ENCODE results near the gene MPV17. TPM values are rescaled to one million over a fixed set of nuclear protein-coding genes. Genes with fewer than 3 reads are reported as not detected.

Gene MPV17
- total RNA-seq, 1 donor from 2014 or later, result 84.5 TPM

Other genes starting within 250 kb of the MPV17 start
- 22.6 and 24.1 TPM in 2 replicates for gene EMILIN1, start 244.5 kb downstream of the MPV17 start, total RNA-seq
- 10.0 and 10.6 TPM in 2 replicates for gene KHK, start 236.3 kb downstream of the MPV17 start, total RNA-seq
- gene CGREF1, start 204.0 kb downstream of the MPV17 start, total RNA-seq, result 1.3 and 2.1 TPM in 2 replicates
- 0.47 and 0.82 TPM in 2 replicates for gene ABHD1, start 199.3 kb downstream of the MPV17 start, total RNA-seq
- gene PREB, start 188.5 kb downstream of the MPV17 start, total RNA-seq, result 52.5 and 56.3 TPM in 2 replicates
- not detected in 2 replicates for gene PRR30, start 183.7 kb downstream of the MPV17 start, total RNA-seq
- not detected in 2 replicates for gene TCF23, start 174.1 kb downstream of the MPV17 start, total RNA-seq
- 86.3 and 86.6 TPM in 2 replicates for gene ATRAID, start 111.1 kb downstream of the MPV17 start, total RNA-seq
- 129 and 140 TPM in 2 replicates for gene SLC5A6, start 110.8 kb downstream of the MPV17 start, total RNA-seq
- gene CAD, start 105.7 kb downstream of the MPV17 start, total RNA-seq, result 117 and 127 TPM in 2 replicates
- gene SLC30A3, start 60.0 kb downstream of the MPV17 start, total RNA-seq, result 0.48 and 0.93 TPM in 2 replicates
- not detected in 2 replicates for gene DNAJC5G, start 47.7 kb downstream of the MPV17 start, total RNA-seq
- not detected in 2 replicates for gene TRIM54, start 40.7 kb downstream of the MPV17 start, total RNA-seq
- 1.6 and 1.9 TPM in 2 replicates for gene UCN, start 14.7 kb downstream of the MPV17 start, total RNA-seq
- gene GTF3C2, start 33.7 kb upstream of the MPV17 start, total RNA-seq, result 109 and 114 TPM in 2 replicates
- 72.5 TPM in 2 replicates for gene EIF2B4, start 47.2 kb upstream of the MPV17 start, total RNA-seq
- gene SNX17, start 47.5 kb upstream of the MPV17 start, total RNA-seq, result 104 and 109 TPM in 2 replicates
- 26.5 and 27.9 TPM in 2 replicates for gene ZNF513, start 57.6 kb upstream of the MPV17 start, total RNA-seq
- 157 and 163 TPM in 2 replicates for gene PPM1G, start 86.5 kb upstream of the MPV17 start, total RNA-seq
- 107 TPM in 2 replicates for gene NRBP1, start 105.5 kb upstream of the MPV17 start, total RNA-seq
- 5.5 and 6.9 TPM in 2 replicates for gene KRTCAP3, start 119.3 kb upstream of the MPV17 start, total RNA-seq
- gene IFT172, start 166.6 kb upstream of the MPV17 start, total RNA-seq, result 37.0 and 38.4 TPM in 2 replicates
- gene FNDC4, start 172.1 kb upstream of the MPV17 start, total RNA-seq, result 14.2 and 17.4 TPM in 2 replicates
- gene GCKR, start 173.7 kb upstream of the MPV17 start, total RNA-seq, result 0.42 TPM in 1 of 2 replicates, not detected in the other

All from neural crest cell (in vitro differentiated cells).